HUES64 (cell line): ENCODE results near the gene TVP23A.

Experiments
- H3K27ac ChIP-seq: 2 replicates; pipeline ENCODE4 v1.7.0; 2013; ENCODE audit warnings: low read depth, low read length, inconsistent platforms
- H3K27me3 ChIP-seq: 2 replicates; pipeline ENCODE4 v1.6.1; 2013; ENCODE audit warnings: mild to moderate bottlenecking, low read length; ENCODE audit not compliant: insufficient read depth
- H3K36me3 ChIP-seq: 2 replicates; pipeline ENCODE4 v1.6.1; 2013; ENCODE audit warnings: mild to moderate bottlenecking, low read length; ENCODE audit not compliant: insufficient read depth
- H3K4me1 ChIP-seq: 2 replicates; pipeline ENCODE4 v1.6.1; 2013; ENCODE audit warnings: mild to moderate bottlenecking, low read length, moderate library complexity; ENCODE audit not compliant: insufficient read depth
- H3K4me3 ChIP-seq: 2 replicates; pipeline ENCODE4 v1.5.1; 2013; ENCODE audit warnings: mild to moderate bottlenecking, low read length, moderate library complexity
- H3K9ac ChIP-seq: 2 replicates; pipeline ENCODE4 v1.6.1; 2013; ENCODE audit warnings: mild to moderate bottlenecking, low read depth, low read length
- H3K9me3 ChIP-seq: 2 replicates; pipeline ENCODE4 v1.6.1; 2013; ENCODE audit warnings: low read depth, low read length; ENCODE audit not compliant: insufficient read depth
- WGBS: fragments of 150-250, 120-280 bp; methylation state at CpG from one replicate; pipeline ENCODE4 v1.1.7; 2013; ENCODE audit warnings: missing lambda C conversion rate; 5-methylcytosine and 5-hydroxymethylcytosine counted together

TVP23A gene

DNA sequence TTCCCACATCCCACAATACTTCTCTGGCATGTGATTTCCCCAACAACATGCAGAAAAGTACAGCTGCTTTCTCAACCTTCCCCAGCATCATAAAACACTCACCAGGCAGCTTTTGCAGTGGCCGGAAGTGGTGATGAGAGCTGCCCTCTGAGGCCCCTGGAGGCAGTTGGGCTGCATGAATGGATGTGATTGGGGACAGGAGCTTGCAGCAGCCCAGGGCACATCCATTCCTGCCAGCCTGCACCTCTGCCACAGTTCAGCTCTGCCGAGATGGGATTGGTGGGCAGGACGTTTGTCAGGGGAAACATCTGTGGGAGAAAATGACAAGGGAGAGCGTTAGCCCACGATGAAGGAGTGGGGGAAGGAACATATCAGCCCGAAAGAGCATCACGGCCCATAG lies 55.1 kb downstream of the TVP23A start:
- Histone ChIP-seq H3K9ac (no peak overlapping the region), H3K27ac (no peak overlapping the region), H3K9me3 (no peaks in the 10 kb centered on the region), H3K36me3 (peaks cover 50% of the 10 kb centered on the region), H3K27me3 (no peaks in the 10 kb centered on the region), H3K4me1 (no peaks in the 10 kb centered on the region), H3K4me3 (no peak overlapping the region)
- 96% methylated on average over 7 of the region's 7 CpGs for WGBS

DNA sequence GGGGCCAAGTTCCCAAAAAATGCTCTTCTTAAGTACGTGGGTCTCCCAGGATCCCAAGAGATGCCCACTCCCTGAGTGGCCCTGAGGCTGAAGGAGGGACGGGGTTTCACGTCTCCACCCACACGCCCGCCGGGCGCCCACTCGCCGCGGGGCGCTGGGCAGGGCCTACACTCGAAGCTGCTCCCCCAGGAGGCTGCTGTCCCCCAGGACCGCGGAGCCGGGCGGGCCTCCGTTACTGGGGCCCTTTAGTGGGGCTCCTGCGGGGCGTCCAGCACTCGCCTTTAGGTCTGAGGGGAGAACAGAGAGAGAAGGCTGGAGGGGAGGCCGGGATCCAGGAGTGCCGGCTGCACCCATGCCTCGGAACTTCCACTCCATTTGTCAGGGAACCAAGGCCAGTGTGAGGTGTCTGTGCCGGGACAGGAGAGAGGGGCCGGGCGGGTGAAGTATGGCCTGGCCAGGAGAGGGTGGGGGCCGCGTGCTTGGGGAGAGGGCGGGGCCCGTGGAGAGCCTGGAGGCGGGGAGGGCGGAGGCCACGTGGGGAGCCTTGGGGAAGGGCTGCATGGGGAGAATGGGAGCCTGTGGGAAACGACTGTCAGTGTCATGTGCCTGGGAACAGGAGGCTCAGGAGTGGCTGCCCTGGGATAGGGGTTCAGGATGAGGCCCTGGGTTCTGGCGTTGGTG lies 56.1 kb downstream of the TVP23A start:
- H3K9ac ChIP-seq, result no peak overlapping the region
- H3K9me3 ChIP-seq, result no peaks in the 10 kb centered on the region
- H3K36me3 ChIP-seq, result peaks cover 56% of the 10 kb centered on the region
- no peaks in the 10 kb centered on the region for H3K4me1 ChIP-seq
- no peak overlapping the region for H3K27ac ChIP-seq
- no peak overlapping the region for H3K4me3 ChIP-seq
- WGBS, result 93% methylated on average over 35 of the region's 35 CpGs
- H3K27me3 ChIP-seq, result no peaks in the 10 kb centered on the region

DNA sequence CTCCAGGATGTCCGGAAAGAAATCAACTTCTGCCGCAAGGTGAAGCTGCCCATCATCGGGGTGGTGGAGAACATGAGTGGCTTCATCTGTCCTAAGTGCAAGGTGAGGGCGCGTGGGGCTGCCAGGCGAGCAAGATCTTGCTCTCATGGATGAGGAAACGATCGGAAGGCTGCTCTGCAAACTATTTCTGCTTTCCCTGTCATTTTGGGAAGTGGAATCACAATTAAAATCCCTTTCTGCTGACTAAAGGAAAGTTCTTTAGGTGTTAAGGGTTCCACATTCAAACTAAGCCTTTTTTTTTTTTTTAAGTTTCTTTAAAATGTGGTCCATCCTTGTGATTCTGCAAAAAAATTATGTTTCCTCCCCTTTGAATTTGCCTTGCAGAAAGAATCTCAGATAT lies 57.2 kb downstream of the TVP23A start:
- Histone ChIP-seq H3K4me3 (no peak overlapping the region), H3K4me1 (no peaks in the 10 kb centered on the region), H3K27me3 (no peaks in the 10 kb centered on the region), H3K9ac (no peak overlapping the region), H3K9me3 (no peaks in the 10 kb centered on the region), H3K36me3 (peaks cover 63% of the 10 kb centered on the region), H3K27ac (no peak overlapping the region)
- 95% methylated on average over 8 of the region's 8 CpGs for WGBS

DNA sequence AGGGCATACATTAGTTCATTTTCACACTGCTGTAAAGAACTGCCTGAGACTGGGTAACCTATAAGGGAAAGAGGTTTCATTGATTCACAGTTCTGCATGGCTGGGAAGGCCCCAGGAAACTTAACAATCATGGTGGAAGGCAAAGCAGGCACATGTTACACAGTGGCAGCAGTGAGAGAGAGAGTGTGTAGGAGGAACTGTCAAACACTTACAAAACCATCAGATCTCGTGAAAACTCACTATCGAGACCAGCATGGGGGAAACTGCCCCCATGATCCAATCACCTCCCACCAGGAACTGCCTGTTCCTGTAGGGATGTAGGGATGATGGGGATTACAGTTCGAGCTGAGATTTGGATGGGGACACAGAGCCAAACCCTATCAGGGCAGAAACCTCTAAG lies 57.7 kb downstream of the TVP23A start:
- H3K4me3 ChIP-seq, result no peak overlapping the region
- H3K9me3 ChIP-seq, result no peaks in the 10 kb centered on the region
- peaks cover 65% of the 10 kb centered on the region for H3K36me3 ChIP-seq
- no peak overlapping the region for H3K9ac ChIP-seq
- no peaks in the 10 kb centered on the region for H3K4me1 ChIP-seq
- WGBS, result 96% methylated on average over 1 of the region's 3 CpGs
- H3K27ac ChIP-seq, result no peak overlapping the region
- H3K27me3 ChIP-seq, result no peaks in the 10 kb centered on the region

DNA sequence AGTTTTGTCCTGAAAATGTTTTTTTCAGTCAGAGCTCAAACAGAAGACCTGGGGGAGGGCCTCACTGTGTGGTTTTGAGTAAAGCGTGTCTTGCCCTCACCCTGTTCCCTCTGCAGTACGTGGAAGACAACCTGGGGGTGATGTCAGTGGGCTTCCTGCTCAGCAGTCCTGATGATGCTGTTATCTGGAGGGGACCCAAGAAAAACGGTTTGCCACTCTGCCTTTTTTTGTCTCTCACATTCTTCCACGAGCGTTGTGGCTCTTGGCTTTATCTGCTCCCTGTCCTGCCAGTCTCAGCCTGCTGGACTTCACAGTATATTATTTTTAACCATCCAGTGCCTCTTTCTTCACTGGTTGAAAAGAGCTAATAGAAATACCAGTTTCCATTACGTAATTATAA lies 62.0 kb downstream of the TVP23A start:
- Histone ChIP-seq H3K9ac (no peak overlapping the region), H3K4me1 (no peaks in the 10 kb centered on the region), H3K27me3 (no peaks in the 10 kb centered on the region), H3K36me3 (peaks cover 60% of the 10 kb centered on the region), H3K4me3 (no peak overlapping the region), H3K9me3 (no peaks in the 10 kb centered on the region), H3K27ac (no peak overlapping the region)
- 93% methylated on average over 6 of the region's 6 CpGs for WGBS

DNA sequence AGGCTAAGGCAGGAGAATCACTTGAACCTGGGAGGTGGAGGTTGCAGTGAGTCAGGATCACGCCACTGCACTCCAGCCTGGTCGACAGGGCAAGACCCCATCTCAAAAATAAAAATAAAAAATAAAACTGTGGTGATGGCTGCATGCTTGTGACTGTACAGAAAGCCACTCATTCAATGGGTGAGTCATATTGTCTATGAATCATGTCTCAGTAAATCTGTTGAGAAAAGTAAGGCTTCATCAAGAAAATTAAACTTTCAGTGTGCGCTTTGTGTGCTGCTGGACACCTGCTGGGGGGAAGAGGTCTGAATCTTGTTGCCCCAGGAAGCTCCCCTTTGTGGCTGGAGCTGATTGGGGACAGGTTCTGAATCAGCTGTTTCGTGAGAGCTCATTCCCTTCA lies 63.7 kb downstream of the TVP23A start:
- Histone ChIP-seq H3K27ac (no peak overlapping the region), H3K27me3 (no peaks in the 10 kb centered on the region), H3K4me1 (no peaks in the 10 kb centered on the region), H3K4me3 (no peak overlapping the region), H3K9me3 (no peaks in the 10 kb centered on the region), H3K9ac (no peak overlapping the region), H3K36me3 (peaks cover 43% of the 10 kb centered on the region)
- 93% methylated on average over 2 of the region's 4 CpGs for WGBS

DNA sequence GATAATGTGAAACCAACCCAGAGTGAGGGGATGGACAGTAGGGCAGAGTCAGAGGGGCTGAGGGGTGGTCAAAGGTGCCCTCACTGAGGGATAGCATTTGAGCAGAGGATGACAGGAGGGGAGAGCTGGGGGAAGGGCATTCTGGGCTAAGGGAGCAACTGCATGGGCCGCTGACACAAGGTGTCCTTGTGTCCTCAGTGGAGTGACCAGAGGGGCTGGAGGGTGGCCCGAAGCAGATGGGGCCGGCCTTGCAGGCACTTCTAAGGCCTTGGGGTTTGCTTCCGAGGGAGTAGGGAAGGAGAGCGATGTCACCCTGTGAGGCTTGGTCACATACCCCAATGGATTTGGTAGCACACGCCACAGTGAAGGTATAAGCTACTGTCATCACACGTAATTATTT lies 64.9 kb downstream of the TVP23A start:
- WGBS, result 95% methylated on average over 7 of the region's 7 CpGs
- H3K36me3 ChIP-seq, result peaks cover 37% of the 10 kb centered on the region
- no peak overlapping the region for H3K9ac ChIP-seq

DNA sequence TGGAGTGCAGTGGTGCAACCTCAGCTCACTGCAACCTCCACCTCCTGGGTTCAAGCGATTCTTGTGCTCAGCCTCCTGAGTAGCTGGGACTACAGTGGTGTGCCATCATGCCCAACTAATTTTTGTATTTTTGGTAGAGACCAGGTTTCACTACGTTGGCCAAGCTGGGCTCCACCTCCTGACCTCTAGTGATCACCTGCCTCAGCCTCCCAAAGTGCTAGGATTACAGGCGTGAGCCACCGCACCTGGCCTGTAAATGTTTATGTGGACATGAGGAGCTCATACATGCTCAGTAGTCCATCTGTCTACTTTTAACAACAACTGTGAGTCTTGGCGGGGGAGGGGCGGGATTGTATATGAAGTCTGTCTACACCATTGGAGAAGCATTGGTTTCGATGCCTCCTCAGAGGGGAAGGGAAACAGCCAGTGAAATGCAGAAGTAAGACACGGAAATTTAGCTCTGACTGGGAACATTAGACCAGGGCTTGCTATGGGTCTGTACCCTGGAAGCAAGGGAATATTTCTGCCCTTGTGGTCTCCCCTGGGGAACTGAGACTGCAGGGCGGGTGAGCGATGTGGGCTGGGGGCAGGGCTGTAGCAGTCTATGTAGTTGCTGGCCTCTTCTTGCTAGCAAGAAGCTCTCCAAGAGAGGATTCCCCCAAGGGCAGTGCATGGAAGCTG lies 65.6 kb downstream of the TVP23A start:
- Histone ChIP-seq H3K9me3 (no peaks in the 10 kb centered on the region), H3K27me3 (no peaks in the 10 kb centered on the region), H3K36me3 (peaks cover 37% of the 10 kb centered on the region), H3K4me1 (no peaks in the 10 kb centered on the region), H3K27ac (no peak overlapping the region), H3K4me3 (no peak overlapping the region), H3K9ac (no peak overlapping the region)
- WGBS, result 98% methylated on average over 10 of the region's 10 CpGs

More for the DNA sequence above, 64.9 kb downstream of the TVP23A start:
- H3K27me3 ChIP-seq, result no peaks in the 10 kb centered on the region
- H3K9me3 ChIP-seq, result no peaks in the 10 kb centered on the region
- no peak overlapping the region for H3K27ac ChIP-seq
- no peak overlapping the region for H3K4me3 ChIP-seq
- no peaks in the 10 kb centered on the region for H3K4me1 ChIP-seq

DNA sequence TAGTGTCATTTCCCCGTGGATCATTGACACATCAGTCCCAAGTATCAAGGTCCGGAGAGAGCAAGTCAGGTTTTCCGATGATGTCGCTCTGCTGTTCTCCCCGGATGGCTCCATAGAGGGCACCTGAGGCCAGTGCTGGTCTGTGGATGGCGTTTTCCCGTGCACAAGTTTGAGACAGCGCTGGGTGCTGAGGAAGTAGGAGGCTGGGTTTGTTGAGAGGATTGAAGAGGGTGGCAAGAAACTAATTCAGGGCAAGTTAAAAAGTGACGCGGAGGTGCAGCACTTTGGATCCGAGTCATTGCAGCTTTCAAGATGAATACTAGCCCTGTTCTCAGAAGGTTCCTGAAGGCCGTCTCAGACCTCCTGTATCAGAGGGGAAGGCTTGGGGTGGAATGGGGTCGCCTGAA lies 67.3 kb downstream of the TVP23A start:
- Histone ChIP-seq H3K9ac (no peak overlapping the region), H3K4me1 (no peaks in the 10 kb centered on the region), H3K27ac (no peak overlapping the region), H3K4me3 (no peak overlapping the region), H3K36me3 (peaks cover 26% of the 10 kb centered on the region), H3K27me3 (no peaks in the 10 kb centered on the region), H3K9me3 (no peaks in the 10 kb centered on the region)
- WGBS, result 91% methylated on average over 13 of the region's 13 CpGs

DNA sequence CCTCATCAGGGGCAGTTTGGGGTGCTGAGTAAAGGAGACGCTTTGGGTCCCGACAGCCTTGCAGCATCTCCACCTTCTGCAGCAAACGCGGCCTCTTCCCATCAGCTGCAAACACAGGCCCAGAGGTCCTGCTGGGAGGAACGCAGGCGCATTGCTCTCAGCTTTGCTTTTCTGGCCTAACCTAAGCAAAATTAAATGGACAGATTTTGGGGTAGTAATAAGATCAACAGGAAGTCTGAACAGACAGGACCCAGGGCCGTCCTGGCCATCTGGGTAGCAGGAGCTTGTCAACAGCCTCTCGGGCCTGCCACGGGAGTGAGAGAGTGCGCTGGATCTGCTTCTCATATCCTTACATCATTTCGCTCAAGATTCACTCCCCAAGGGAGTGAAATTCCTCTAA lies 67.8 kb downstream of the TVP23A start:
- Histone ChIP-seq H3K4me1 (no peaks in the 10 kb centered on the region), H3K4me3 (no peak overlapping the region), H3K27me3 (no peaks in the 10 kb centered on the region), H3K27ac (no peak overlapping the region), H3K9me3 (no peaks in the 10 kb centered on the region), H3K9ac (no peak overlapping the region), H3K36me3 (peaks cover 25% of the 10 kb centered on the region)
- WGBS, result 94% methylated on average over 10 of the region's 11 CpGs

DNA sequence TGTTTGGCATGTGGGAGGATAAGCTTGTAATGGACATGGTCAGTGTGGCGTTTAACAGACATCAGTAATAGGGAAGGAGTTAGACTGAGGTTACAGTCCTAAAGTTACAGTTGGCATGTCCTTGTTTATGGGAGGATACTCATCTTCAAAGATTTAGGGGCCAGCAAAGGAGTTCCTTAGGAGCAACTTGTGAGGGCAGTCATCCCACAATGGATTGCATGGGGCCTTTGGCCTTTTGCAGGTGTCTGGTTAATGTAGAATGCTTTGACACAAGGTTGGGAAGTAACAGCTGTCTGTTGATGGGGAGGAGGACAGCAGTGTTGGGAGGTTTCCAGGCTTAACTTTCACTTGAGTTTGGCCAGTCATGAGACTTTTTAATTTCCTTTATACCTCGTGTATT lies 72.8 kb downstream of the TVP23A start:
- H3K4me3 ChIP-seq, result no peak overlapping the region
- no peaks in the 10 kb centered on the region for H3K27me3 ChIP-seq
- no peak overlapping the region for H3K27ac ChIP-seq
- no peaks in the 10 kb centered on the region for H3K4me1 ChIP-seq
- H3K9me3 ChIP-seq, result no peaks in the 10 kb centered on the region
- H3K9ac ChIP-seq, result no peak overlapping the region
- WGBS, result 98% methylated on average over 2 of the region's 2 CpGs
- H3K36me3 ChIP-seq, result peaks cover 13% of the 10 kb centered on the region; the same call in 1 of the 2 replicates
